Measurements from ENCODE around the gene FAM120B.

The FAM120B gene

GRCh38 chr6:170374571-170375444, 68.2 kb downstream of the FAM120B start:
- no peak for DNase-seq (ENCODE audit: low read depth)

GRCh38 chr6:170375661-170376060, 69.1 kb downstream of the FAM120B start:
- no peak for DNase-seq (ENCODE audit: low read depth)
- no peak overlapping the region for H3K4me3 ChIP-seq (ENCODE audit: low read depth, low read length)
- TF ChIP-seq CTCF (IDR thresholded peaks at IDR 0.05; ENCODE audit: insufficient read depth, low read depth, low read length, missing control alignments), result no peak

More at GRCh38 chr6:170374571-170375444, 68.2 kb downstream of the FAM120B start:
- H3K4me3 ChIP-seq (ENCODE audit: low read depth, low read length), result no peak overlapping the region
- no peak for TF ChIP-seq CTCF (IDR thresholded peaks at IDR 0.05; ENCODE audit: insufficient read depth, low read depth, low read length, missing control alignments)

- TF ChIP-seq CTCF (IDR thresholded peaks at IDR 0.05; ENCODE audit: insufficient read depth, low read depth, low read length, missing control alignments), result no peak
- no peak for DNase-seq (ENCODE audit: low read depth)
- no peak overlapping the region for H3K4me3 ChIP-seq (ENCODE audit: low read depth, low read length)
These were observed 70.0 kb downstream of the FAM120B start for GRCh38 chr6:170376386-170377043.

- no peak overlapping the region for H3K4me3 ChIP-seq (ENCODE audit: low read depth, low read length)
- no peak for DNase-seq (ENCODE audit: low read depth)
These were observed 71.9 kb downstream of the FAM120B start for GRCh38 chr6:170378502-170378901.

GRCh38 chr6:170381562-170381961, 75.0 kb downstream of the FAM120B start:
- no peak for TF ChIP-seq CTCF (IDR thresholded peaks at IDR 0.05; ENCODE audit: insufficient read depth, low read depth, low read length, missing control alignments)
- no peak for DNase-seq (ENCODE audit: low read depth)
- no peak overlapping the region for H3K4me3 ChIP-seq (ENCODE audit: low read depth, low read length)

More at GRCh38 chr6:170378502-170378901, 71.9 kb downstream of the FAM120B start:
- no peak for TF ChIP-seq CTCF (IDR thresholded peaks at IDR 0.05; ENCODE audit: insufficient read depth, low read depth, low read length, missing control alignments)

- no peak overlapping the region for H3K4me3 ChIP-seq (ENCODE audit: low read depth, low read length)
- no peak for TF ChIP-seq CTCF (IDR thresholded peaks at IDR 0.05; ENCODE audit: insufficient read depth, low read depth, low read length, missing control alignments)
- DNase-seq (ENCODE audit: low read depth), result no peak
These were observed 77.0 kb downstream of the FAM120B start for GRCh38 chr6:170383466-170384035.
